A673 (cell line): Measurements from ENCODE around the gene SMIM38.

Experiments
- CTCF ChIP-seq: fragments of 300-800, 200-600 bp; sonication (generic); conservative IDR thresholded peaks from 2 replicates; pipeline ENCODE4 v1.5.1; 2017; ENCODE audit warnings: low read depth, mild to moderate bottlenecking, antibody characterized with exemption, low read length, moderate library complexity, mixed read lengths
- EZH2 ChIP-seq: fragments of 200-600 bp; sonication (generic); IDR thresholded peaks from 2 replicates; pipeline ENCODE4 v1.6.1; 2017; ENCODE audit warnings: borderline replicate concordance, low read depth, mild to moderate bottlenecking, mixed read lengths, antibody characterized with exemption, low read length; ENCODE audit not compliant: poor library complexity, severe bottlenecking

- TF ChIP-seq CTCF (no peak), EZH2 (no peak)
These were observed 40.4 kb downstream of the SMIM38 start for GRCh38 chr11:69195824-69196782.
